Hindlimb muscle (tissue), 1 donor: ENCODE data around the gene LAPTM4A. TPM values are rescaled to one million over a fixed set of nuclear protein-coding genes. Genes with fewer than 3 reads are reported as not detected.
"Not testable (repeated sequence)": the region's sequence is repeated elsewhere in the genome, so short reads cannot be mapped to it uniquely, and the experiment has no call there.

Source experiments
- DNase-seq: peaks from one replicate; pipeline ENCODE4 v3.0.0-alpha.2; 2013
- polyA plus RNA-seq: library from polyadenylated mRNA; unstranded; fragments of 120-200 nt; gene quantifications from one replicate; pipeline ENCODE4 v1.2.1, GENCODE V29; 2013; ENCODE audit not compliant: insufficient read length

The LAPTM4A gene
- polyA plus RNA-seq, 1 donor, result 311 TPM

DNA sequence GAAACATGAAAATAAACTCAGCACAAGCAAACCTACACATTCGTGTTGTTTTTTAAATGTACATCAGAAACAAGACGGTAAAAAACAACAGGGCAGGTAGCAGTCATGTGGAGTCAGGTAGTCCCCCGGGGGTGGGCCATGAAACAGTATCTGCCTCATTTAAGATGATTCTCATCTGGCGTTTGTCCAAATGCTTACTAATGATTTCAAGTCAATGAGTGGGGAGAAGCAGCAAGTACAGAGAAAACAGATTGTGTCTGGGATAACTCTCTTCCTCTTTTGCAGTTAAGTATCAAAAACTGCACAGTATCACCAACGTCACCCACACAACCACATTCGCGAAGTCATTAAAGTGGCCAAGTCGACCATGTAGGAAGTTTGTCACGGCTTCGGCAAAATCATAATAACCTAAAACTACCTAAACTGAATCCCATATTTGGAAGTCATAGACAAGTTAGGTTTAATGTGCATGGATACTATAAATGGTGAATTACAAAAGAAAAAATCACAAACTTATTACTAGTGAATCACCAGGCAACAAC, 1.3 kb downstream of the LAPTM4A start:
- DNase-seq, result peak; percentile 73

DNA sequence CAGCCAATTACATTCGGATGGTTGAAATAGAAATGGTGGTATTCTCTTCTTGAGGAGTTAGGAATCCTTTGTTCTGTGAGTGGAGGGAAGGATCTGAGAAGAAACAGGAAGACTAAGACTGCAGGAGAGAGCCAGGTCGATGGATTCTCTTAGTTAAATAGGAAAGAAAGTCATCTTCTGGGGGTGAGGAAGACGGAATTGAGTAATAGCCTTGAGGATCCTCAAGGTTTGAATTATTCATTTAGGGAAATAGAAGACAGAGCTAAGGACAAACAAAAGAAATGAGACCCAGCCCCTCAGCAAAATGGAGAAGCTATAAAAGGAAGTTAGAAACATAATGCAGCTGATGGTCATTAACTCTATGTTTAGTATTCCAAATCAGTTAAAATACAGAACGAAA, 1.8 kb downstream of the LAPTM4A start:
- DNase-seq, result no peak

GRCh38 chr2:20048488-20049448, 2.7 kb downstream of the LAPTM4A start:
- DNase-seq, result no peak

DNA sequence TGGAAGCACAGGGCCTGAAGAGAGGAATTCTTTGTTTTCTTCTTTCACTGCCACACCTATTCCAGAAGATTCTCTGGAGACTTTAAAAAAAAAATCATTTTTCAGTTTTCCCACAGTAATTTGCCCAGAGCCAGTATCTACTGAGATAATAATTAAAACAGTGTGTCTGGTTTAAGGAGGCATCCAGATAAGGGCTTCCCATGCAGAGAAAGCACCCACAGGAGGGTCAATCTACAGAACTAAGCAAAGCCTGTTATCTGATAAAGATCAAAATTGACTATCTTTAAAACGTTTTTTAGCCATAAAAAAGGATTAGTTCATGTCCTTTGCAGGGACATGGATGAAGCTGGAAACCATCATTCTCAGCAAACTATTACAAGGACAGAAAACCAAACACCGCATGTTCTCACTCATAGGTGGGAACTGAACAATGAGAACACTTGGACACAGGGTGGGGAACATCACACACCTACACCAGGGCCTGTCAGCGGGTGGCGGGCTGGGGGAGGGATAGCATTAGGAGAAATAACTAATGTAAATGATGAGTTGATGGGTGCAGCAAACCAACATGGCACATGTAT, 5.6 kb downstream of the LAPTM4A start:
- DNase-seq, result not testable (repeated sequence)

DNA sequence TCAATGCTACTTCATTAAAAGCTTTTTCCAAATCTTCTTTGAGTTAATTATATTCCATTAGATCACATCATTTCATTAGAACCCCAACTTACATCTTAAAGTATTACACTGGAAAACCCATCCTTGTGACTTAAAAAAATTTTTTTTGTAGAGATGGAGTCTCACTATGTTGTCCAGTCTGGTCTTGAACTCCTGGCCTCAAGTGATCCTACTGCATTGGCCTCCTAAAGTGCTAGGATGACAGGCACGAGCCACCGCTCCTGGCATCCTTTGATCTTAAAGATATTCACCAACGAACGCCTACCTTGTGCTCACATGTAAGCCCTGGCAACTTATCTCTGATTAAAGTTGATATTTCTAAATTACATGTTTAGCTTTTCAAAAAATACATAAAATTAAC, 6.7 kb downstream of the LAPTM4A start:
- DNase-seq, result no peak

DNA sequence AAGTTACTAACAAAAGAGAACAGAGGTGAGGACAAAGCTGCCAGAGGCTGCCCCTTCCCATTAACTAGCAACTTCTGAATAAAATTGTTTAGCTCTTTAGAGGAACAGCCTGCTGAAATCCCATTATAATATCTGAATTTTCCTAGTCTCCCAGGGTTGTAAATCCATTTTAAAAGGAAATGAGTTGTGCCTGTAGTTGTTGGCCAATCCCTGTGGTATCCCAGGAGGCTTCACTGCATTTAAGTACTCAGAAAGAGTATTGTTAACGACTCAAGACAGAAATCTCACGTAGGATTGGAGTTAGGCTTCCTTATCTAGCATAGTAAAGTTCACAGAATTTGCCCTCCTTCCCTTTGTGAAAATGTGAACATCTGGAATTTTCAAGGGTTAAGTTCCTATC, 8.9 kb downstream of the LAPTM4A start:
- no peak for DNase-seq

DNA sequence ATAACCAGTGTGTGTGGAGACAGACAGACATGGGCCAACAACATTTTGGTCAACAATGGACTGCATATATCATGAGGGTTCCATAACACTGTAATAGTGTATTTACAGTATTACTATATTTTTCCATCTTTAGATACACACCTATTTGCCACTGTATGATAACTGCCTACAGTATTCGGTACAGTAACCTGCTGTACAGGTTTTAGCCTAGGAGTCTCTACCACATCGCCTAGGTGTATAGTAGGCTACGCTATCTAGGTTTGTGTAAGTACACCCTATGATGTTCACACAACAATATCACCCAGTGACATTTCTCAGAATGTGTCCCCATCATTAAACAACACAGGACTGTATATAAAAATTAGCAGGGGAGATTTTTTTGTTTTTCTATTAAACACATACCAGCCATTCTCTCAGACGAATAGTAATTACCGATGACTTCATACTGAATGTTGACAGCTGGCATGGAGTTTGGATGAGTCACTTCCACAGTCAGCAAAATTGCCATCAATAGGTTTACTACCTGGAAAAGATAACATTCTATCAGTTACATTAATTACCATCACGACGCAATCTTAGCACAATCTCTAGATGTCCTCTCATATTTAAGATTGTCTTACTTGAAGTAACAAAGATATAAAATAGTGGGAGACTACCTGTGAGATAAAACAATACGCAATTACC, 10.8 kb downstream of the LAPTM4A start:
- DNase-seq, result no peak

GRCh38 chr2:20037660-20038059, 13.8 kb downstream of the LAPTM4A start:
- no peak for DNase-seq

DNA sequence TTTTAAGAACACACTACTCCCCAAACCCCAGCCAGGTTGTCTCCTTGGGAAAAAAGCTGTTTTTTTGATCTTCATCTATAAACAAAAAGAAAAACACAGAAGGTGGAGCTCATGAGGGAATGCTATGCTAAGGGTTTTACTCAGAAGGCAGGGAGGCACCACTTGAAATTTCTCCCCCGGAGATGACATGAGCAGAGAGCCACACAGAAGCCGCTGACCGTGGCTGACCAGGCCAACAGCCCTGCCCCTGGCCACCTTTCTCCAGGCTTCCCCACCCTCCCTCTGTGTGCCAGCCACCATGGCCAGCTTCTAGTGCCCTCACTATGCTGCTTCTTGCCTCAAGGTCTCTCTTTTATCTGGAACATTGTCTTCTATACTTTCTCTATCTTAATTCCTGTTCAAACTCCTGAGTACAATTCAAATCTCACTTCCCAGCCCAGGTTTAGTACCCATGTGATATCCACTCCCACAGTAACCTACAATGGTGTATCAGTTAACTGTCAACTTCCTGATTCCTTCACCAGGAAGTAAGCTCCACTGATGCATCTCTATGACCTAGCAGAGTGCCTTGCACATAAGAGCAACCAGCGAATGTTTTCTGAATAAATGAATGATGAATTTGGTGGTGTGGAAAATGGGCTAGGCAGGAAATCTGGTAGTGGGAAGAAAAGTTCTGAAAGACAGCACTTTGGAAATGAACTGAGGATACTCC, 15.3 kb downstream of the LAPTM4A start:
- no peak for DNase-seq

- DNase-seq, result no peak
Measured at GRCh38 chr2:20034821-20035220, 16.6 kb downstream of the LAPTM4A start.

DNA sequence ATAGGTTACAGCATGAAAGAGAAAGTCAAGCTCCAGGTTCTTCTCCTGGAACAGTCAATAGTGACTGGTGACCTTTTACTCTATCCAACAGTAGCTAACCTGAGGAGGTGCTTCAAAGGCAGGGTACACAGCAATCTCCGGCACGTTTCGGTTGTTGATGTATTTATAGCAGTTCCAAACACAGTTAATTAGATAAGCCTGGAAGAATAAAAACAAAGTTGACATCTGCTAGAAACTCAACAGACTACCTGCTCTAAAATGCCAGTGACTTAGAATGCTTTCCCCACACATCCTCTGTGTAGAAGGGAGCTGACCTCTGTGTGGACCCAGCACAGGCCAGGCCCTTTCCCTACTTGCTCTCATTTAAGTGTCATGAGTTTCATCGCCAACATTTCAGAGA, 17.2 kb downstream of the LAPTM4A start:
- DNase-seq, result no peak

DNA sequence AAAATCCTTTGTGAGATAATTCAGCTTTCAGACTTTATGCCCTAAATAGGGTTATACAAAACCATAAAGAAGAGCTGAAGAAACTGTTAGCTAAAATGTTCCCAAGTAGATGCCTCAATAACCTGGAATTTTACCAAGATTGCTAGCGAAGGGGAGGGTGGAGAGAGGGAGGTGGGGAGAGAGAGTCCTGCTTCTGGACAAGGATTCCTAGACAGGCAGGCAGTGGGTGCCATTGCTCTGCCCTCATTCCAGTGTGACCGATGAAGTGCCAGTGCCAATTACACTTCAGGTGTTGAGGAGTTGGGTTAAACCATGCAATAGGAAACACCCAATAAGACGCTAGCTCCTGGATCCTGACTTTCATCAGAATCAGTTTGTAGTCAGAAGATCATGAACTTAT, 18.1 kb downstream of the LAPTM4A start:
- DNase-seq, result no peak

DNA sequence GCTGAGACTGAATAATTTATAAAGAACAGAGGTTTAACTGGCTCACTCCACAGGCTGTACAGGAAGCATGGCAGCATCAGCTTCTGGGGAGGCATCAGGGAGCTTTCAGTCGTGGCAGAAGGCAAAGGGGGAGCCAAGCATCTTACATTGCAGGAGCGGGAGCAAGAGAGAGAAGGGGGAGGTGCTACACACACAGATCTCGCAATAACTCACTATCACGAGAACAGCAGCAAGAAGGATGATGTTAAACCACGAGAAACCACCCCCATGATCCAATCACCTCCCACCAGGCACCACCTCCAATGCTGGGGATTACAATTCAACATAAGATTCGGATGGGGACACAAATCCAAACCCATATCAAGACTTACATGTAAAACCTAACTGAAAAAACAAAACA, 21.2 kb downstream of the LAPTM4A start:
- no peak for DNase-seq

- DNase-seq, result no peak
Measured at GRCh38 chr2:20027705-20028434, 23.6 kb downstream of the LAPTM4A start.

DNA sequence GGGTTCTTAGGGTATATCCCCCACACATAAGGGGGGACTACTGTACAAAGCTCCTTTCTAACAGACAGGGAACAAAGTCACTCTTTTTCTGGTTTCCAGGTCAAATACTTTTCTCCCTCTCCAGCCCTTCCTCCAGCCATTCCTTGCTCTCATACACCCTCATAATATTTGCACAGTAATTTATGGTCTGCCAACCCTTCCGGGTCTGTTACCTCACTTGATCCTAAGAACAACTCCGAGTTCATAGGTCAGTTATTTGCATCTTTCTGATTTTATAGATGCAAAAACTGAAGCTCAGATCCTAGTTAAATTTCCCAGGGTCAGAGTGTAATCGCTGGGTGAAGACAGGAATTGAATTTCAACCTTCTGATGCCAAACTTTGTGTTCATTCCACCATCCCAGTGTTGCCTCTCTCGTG, 24.2 kb downstream of the LAPTM4A start:
- no peak for DNase-seq

DNA sequence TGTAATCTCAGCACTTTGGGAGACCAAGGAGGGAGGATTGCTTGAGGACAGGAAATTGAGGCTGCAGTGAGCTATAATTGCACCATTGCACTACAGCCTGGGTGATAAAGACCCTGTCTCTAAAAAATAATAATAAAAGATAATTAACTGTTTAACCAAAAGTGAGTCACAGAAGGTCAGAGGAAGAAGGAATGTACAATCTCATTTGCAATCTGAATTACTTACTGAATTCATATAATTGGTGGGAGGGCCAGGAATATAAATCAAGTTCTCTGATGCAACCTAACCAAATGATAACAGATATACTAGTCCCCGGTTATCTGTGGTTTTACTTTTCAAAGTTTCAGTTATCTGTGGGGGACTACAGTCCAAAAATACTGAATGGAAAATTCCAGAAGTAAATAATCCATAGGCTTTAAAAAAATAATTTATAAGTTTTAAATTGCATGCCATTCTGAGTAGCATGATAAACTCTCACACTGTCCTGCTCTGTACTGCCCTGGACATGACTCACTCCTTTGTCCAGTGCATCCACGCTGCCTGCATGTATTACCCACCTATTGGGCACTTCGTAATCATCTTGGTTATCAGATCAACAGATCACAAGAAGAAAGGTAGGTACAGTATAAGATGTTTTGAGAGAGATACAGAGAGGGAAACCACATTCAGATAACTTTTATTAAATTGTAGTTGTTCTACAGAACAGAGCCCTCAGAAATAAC, 26.2 kb downstream of the LAPTM4A start:
- DNase-seq, result no peak

DNA sequence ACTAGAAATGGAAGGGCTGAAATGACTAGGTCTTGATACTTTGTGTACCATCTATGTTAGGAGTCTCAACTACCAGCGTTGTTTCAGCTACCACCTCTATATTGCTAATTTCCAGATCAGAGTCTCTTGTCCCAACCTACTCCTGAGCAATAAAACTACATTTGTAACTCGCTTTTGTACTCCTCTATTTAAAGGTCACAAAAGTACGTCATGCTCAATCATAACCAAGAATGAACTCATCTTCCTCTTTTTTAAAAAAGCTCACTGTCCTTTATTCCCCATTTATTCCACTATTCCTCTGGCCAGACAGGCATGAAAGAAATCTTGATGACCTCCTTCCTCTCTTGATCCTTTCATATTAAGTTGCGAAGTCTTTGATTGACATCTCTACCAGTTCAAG, 27.7 kb downstream of the LAPTM4A start:
- DNase-seq, result no peak

DNA sequence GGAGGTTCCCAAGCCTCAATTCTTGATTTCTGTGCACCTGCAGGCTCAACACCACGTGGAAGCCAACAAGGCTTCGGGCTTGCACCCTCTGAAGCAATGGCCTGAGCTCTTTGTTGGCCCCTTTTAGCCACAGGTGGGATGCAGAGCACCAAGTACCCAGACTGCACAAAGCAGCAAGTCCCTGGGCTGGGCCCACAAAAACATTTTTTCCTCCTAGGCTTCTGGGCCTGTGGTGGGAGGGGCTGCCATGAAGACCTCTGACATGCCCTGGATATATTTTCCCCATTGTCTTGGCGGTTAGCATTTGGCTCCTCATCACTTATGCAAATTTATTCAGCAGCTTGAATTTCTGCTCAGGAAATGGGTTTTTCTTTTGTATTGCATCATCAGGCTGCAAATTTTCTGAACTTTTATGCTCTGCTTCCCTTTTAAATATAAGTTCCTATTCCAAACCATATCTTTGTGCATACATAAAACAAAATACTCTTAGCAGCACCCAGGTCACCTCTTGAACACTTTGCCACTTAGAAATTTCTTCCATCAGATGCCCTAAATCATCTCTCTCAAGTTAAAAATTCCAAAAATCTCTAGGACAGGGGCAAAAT, 29.9 kb downstream of the LAPTM4A start:
- no peak for DNase-seq

GRCh38 chr2:20019747-20020146, 31.7 kb downstream of the LAPTM4A start:
- no peak for DNase-seq

DNA sequence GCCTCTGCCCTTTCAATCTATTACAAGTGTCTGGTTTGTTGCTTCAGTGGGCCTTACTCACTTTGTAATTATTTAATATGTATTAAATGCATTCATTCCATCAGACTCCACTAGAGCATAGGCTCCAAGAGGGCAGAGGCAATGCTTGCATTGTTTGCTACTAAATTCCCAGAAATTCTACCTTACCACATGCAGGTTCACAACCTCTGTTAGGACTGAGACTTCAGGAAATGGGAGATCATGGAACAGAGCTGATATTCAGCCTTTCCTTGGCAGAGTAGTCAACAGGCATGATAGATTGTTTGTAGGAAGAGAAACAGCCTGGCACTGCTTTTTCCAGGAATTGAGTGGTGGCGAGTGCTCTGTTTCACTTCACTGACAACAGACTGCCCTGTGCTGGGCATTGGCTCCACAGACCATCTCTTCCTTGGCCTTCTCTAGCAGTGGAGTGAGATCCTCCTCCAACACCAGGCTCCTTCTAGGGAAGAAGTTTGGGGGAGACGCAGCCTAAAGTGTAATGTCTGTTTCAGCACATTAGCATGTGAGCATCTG, 32.8 kb downstream of the LAPTM4A start:
- DNase-seq, result no peak
